A549 (cell line): ENCODE results near the gene FAM89B. TPM values are rescaled to one million over a fixed set of nuclear protein-coding genes. Genes with fewer than 3 reads are reported as not detected.

Experiments used
- ATAC-seq, 2 experiments: fragments of 200-7000 bp in 1 of 2; fragments of >200 bp in 1 of 2; cut with Nextera tagmentation in 1 of 2; cut with Tn5 transposase in 1 of 2; 3 replicates each; pipeline versions ENCODE4 v1.8.0 to v1.9.1; 2018 to 2020; ENCODE audit warnings: mild to moderate bottlenecking in 1 of 2, moderate library complexity in 1 of 2
- CTCF ChIA-PET: fragments of 300-600 bp; sonication (Branson Sonifier 250); formaldehyde crosslinking; extraction: SDS; loops from one replicate; lab custom pipeline; 2021; ENCODE audit warnings: antibody characterized with exemption, inconsistent platforms; lab: Yijun Ruan, JAX
- POLR2A ChIA-PET: fragments of 350-600 bp; formaldehyde crosslinking; extraction: SDS; loops from one replicate; lab custom pipeline; 2021; ENCODE audit warnings: antibody characterized with exemption, inconsistent platforms; lab: Yijun Ruan, JAX
- DNase-seq, 2 experiments: peaks; one replicate each; pipeline versions ENCODE4 v3.0.0 to v3.0.0-alpha.2; 2011 to 2016; ENCODE audit warnings: low read depth in 1 of 2, low spot score in 1 of 2
- FAIRE-seq: peaks from 2 replicates; lab custom pipeline; 2011; peaks lifted over from hg19 to GRCh38; lab: Jason Lieb, UNC
- H3K27ac ChIP-seq, 2 experiments: fragments of >200 bp; sonication (Bioruptor Twin); formaldehyde crosslinking; 3 replicates each; pipeline ENCODE4 v1.5.1; 2016 to 2017
- H3K4me1 ChIP-seq: fragments of >200 bp; sonication (Bioruptor Twin); formaldehyde crosslinking; 3 replicates; pipeline ENCODE4 v1.6.1; 2016
- H3K4me2 ChIP-seq: fragments of >200 bp; sonication (Bioruptor Twin); formaldehyde crosslinking; 3 replicates; pipeline ENCODE4 v1.6.1; 2016
- H3K4me3 ChIP-seq: fragments of >200 bp; sonication (Bioruptor Twin); formaldehyde crosslinking; 3 replicates; pipeline ENCODE4 v1.5.1; 2016
- H3K9me3 ChIP-seq: fragments of >200 bp; sonication (Bioruptor Twin); formaldehyde crosslinking; 3 replicates; pipeline ENCODE4 v1.6.1; 2016
- CHD4 ChIP-seq: fragments of 200-600 bp; sonication (generic); IDR thresholded peaks from 2 replicates; pipeline ENCODE4 v1.6.1; 2016; ENCODE audit warnings: antibody characterized with exemption, mild to moderate bottlenecking, borderline replicate concordance
- CTCF ChIP-seq: fragments of >200 bp; sonication (Bioruptor Twin); formaldehyde crosslinking; IDR thresholded peaks from 3 replicates; pipeline ENCODE4 v1.5.1; 2016
- EHMT2 ChIP-seq: fragments of 200-600 bp; sonication (generic); IDR thresholded peaks from 2 replicates; pipeline ENCODE4 v1.6.1; 2016; ENCODE audit warnings: antibody characterized with exemption, low read depth, mild to moderate bottlenecking, moderate library complexity
- EP300 ChIP-seq, 2 experiments: fragments of >200 bp; sonication (Bioruptor Twin); formaldehyde crosslinking; IDR thresholded peaks; 2 replicates in 1 of 2; 3 replicates in 1 of 2; pipeline ENCODE4 v1.6.1; 2016 to 2017
- FOSB ChIP-seq: fragments of 250-450 bp; sonication (Bioruptor Pico); IDR thresholded peaks from 2 replicates; pipeline ENCODE4 v1.5.0; 2020; ENCODE audit warnings: mild to moderate bottlenecking, moderate library complexity
- GATA3 ChIP-seq: IDR thresholded peaks from 2 replicates; pipeline ENCODE4 v1.6.1; 2012; ENCODE audit warnings: borderline replicate concordance
- HDAC2 ChIP-seq: fragments of 200-600 bp; sonication (generic); IDR thresholded peaks from 2 replicates; pipeline ENCODE4 v1.6.1; 2016
- HES2 ChIP-seq: fragments of >200 bp; sonication (Bioruptor Twin); formaldehyde crosslinking; IDR thresholded peaks from 2 replicates; pipeline ENCODE4 v1.6.1; 2016
- HOXA7 ChIP-seq: fragments of 250-450 bp; sonication (Bioruptor Pico); IDR thresholded peaks from 2 replicates; pipeline ENCODE4 v1.5.0; 2020; ENCODE audit warnings: mild to moderate bottlenecking, moderate library complexity
- HOXB13 ChIP-seq: fragments of 250-450 bp; sonication (Bioruptor Pico); IDR thresholded peaks from 2 replicates; pipeline ENCODE4 v1.5.0; 2020; ENCODE audit warnings: low read depth, mild to moderate bottlenecking, moderate library complexity
- JUN ChIP-seq, 2 experiments: fragments of >200 bp; sonication (Bioruptor Twin); formaldehyde crosslinking; IDR thresholded peaks; 2 replicates in 1 of 2; 3 replicates in 1 of 2; pipeline ENCODE4 v1.6.1; 2016 to 2017
- KDM1A ChIP-seq: fragments of 200-600 bp; sonication (generic); IDR thresholded peaks from 2 replicates; pipeline ENCODE4 v1.6.1; 2016; ENCODE audit warnings: low read depth, mild to moderate bottlenecking
- MAZ ChIP-seq: fragments of 150-350 bp; IDR thresholded peaks from 2 replicates; pipeline ENCODE4 v1.6.1; 2014; ENCODE audit warnings: antibody characterized with exemption, low read depth, low read length, borderline replicate concordance
- MYC ChIP-seq: IDR thresholded peaks from 2 replicates; pipeline ENCODE4 v1.6.1; 2012; ENCODE audit warnings: mild to moderate bottlenecking, inconsistent platforms, low read length, improper control_type of control experiment, borderline replicate concordance
- NPAS2 ChIP-seq: fragments of 250-450 bp; sonication (Bioruptor Pico); IDR thresholded peaks from 2 replicates; pipeline ENCODE4 v1.8.0; 2022; ENCODE audit warnings: mild to moderate bottlenecking, moderate library complexity, borderline replicate concordance
- POLR2A ChIP-seq: IDR thresholded peaks from 2 replicates; pipeline ENCODE4 v1.6.1; 2012; ENCODE audit warnings: mild to moderate bottlenecking, low read length
- RAD21 ChIP-seq, 2 experiments: fragments of >200 bp in 1 of 2; sonication (Bioruptor Twin) in 1 of 2; formaldehyde crosslinking in 1 of 2; IDR thresholded peaks in 1 of 2; conservative IDR thresholded peaks in 1 of 2; 2 replicates in 1 of 2; 3 replicates in 1 of 2; pipeline ENCODE4 v1.6.1; 2012 to 2018; ENCODE audit warnings: inconsistent platforms in 1 of 2
- RFX5 ChIP-seq: fragments of 450-650 bp; IDR thresholded peaks from 2 replicates; pipeline ENCODE4 v1.7.1; 2014; ENCODE audit warnings: antibody characterized with exemption, mild to moderate bottlenecking, moderate library complexity
- SMC3 ChIP-seq: fragments of >200 bp; sonication (Bioruptor Twin); formaldehyde crosslinking; IDR thresholded peaks from 3 replicates; pipeline ENCODE4 v1.6.1; 2018; ENCODE audit warnings: inconsistent platforms
- SREBF2 ChIP-seq: fragments of 450-650 bp; IDR thresholded peaks from 2 replicates; pipeline ENCODE4 v1.6.1; 2014; ENCODE audit warnings: mild to moderate bottlenecking, moderate library complexity
- TP53 ChIP-seq: fragments of 250-450 bp; sonication (Bioruptor Pico); IDR thresholded peaks from 2 replicates; pipeline ENCODE4 v1.5.0; 2021; ENCODE audit warnings: mild to moderate bottlenecking, moderate library complexity
- ZC3H11A ChIP-seq: fragments of 450-650 bp; IDR thresholded peaks from 2 replicates; pipeline ENCODE4 v1.6.1; 2014; ENCODE audit warnings: antibody characterized with exemption, mild to moderate bottlenecking
- WGBS: methylation state at CpG from one replicate; pipeline ENCODE4 v1.1.6; 2017; ENCODE audit errors: missing lambda C conversion rate; 5-methylcytosine and 5-hydroxymethylcytosine counted together
- polyA plus RNA-seq, 4 experiments: library from polyadenylated mRNA; depleted of rRNA in 3 of 4; stranded (reverse); fragments of >200 nt; fragmentation: RNase III in 1 of 4; extraction: RNeasy Plus Mini Kit Qiagen cat#74134 plus additional on column Dnase treatment in 1 of 4; gene quantifications; 2 replicates in 3 of 4; 3 replicates in 1 of 4; pipeline ENCODE4 v1.2.3, GENCODE V29; 2011 to 2017
- TF ChIP-seq, protein P1 (sequence below): fragments of 150-350 bp; IDR thresholded peaks from 2 replicates; pipeline ENCODE4 v1.6.1; 2014; ENCODE audit warnings: low read depth, mild to moderate bottlenecking, low read length
- TF ChIP-seq, protein P2 (sequence below): fragments of 250-450 bp; sonication (Bioruptor Pico); IDR thresholded peaks from 2 replicates; pipeline ENCODE4 v1.5.0; 2021; ENCODE audit warnings: mild to moderate bottlenecking, moderate library complexity, borderline replicate concordance
- TF ChIP-seq, protein P3 (sequence below): IDR thresholded peaks from 2 replicates; pipeline ENCODE4 v1.6.1; 2012
- TF ChIP-seq, protein P4 (sequence below): IDR thresholded peaks from 2 replicates; pipeline ENCODE4 v1.6.1; 2012

The FAM89B gene
- polyA plus RNA-seq, 2 of the 4 experiments (the other 2 are of a cell fraction) = 13.5 to 23.9 TPM

DNA sequence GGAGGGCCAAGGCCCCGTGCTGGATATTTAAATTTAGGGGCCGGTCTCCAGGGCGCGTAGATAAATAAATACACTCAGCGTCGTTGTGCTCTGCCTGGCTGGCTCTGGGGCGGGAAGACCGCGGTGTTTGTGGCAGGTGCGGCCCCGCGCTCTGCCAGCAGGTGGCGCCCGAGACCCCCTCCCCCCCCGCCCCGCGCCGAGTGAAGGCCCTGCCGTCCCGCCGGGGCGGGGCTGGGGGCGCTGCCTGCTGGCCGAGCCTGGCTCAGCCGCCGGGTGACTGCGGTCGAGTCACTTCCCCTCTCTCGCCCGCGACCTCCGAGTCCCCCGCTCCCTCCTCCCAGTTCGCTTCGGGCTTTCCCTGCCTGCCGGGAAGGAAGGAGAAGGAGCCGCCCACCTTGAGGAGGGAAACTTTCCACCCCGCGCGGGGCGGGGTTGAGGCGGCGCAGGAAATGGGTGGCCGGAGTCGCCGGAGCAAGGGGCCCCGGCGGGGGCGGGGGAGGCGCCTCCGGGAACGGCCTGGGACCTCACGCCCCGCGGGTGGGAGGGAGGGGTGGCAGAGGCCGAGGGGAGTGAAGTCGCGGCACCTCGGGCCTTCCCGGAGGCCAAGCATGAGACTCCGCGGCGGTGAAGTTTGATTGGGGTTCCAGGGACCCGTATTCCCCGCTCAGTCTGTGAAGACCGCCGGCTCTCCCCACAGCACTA is 1.9 kb downstream of the FAM89B start (continued):
- TF ChIP-seq, protein P1, sequence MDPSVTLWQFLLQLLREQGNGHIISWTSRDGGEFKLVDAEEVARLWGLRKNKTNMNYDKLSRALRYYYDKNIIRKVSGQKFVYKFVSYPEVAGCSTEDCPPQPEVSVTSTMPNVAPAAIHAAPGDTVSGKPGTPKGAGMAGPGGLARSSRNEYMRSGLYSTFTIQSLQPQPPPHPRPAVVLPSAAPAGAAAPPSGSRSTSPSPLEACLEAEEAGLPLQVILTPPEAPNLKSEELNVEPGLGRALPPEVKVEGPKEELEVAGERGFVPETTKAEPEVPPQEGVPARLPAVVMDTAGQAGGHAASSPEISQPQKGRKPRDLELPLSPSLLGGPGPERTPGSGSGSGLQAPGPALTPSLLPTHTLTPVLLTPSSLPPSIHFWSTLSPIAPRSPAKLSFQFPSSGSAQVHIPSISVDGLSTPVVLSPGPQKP = no peak
- no peak for TF ChIP-seq MYC

DNA sequence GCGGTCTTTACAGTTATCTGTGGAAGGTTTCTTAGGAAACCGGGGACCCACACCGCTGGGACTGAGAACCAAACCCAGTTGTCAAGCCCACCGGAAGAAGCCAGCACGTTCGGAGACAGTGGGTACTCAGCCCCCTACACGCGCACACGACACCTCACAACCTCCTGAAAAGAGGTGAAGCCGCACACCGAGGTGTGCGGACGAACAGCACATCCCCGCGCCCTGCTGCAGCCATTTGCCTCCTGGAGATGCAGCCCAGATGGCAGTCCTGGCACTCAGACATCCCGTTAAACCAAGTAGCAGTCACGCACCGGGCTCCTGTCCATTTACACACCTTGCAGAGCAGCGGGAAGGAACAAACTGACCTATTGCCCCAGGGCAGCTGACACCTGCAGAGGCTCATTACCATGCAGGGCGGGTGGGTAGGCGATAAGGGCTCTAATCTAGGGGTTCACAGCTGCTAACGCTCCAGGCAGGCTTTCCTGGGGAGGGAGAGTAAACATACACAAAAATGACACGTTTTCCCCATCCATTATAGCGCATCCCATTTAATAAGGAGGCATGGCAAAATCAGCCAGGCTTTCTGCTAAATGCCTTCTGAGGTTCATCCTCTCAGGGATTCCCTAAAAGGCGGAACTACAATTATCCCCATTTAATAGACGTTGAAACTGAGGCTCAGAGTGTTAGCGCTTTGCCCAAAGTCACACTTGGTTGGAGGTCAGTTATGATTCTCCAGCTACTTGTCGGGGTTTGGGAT is 2.7 kb downstream of the FAM89B start:
- Histone ChIP-seq H3K4me2 (peak overlapping the region; percentile 97), H3K9me3 (no peaks in the 10 kb centered on the region), H3K27ac (peak overlapping the region; percentile 92 to 98), H3K4me1 (peaks cover 57% of the 10 kb centered on the region), H3K4me3 (peak overlapping the region; percentile 82)
- FAIRE-seq (no peak), ATAC-seq (no peak), DNase-seq (no peak)
- CTCF ChIA-PET = interaction anchor here (0.6 to 6.6 kb wide), 8 partner anchors 13 to 58 kb away, joined by 3 to 58 read pairs (median 5); partner anchors contain the start of gene KCNK7
- WGBS = 38% methylated on average over 25 of the region's 28 CpGs
- POLR2A ChIA-PET = no interaction called here
- TF ChIP-seq SMC3 = no peak
- TF ChIP-seq KDM1A = peak; percentile 99
- TF ChIP-seq JUN (IDR thresholded peaks at IDR 0.05) = 0 out of 5 replicates have a peak, but pooled peaks of 1 of the 2 experiments have one; percentile 0
- no peak for TF ChIP-seq HOXB13 (CRISPR knock-in tag)
- peak; percentile 97 for TF ChIP-seq HDAC2
- 0 out of 2 replicates have a peak, but pooled peaks have one; percentile 14 for TF ChIP-seq GATA3

DNA sequence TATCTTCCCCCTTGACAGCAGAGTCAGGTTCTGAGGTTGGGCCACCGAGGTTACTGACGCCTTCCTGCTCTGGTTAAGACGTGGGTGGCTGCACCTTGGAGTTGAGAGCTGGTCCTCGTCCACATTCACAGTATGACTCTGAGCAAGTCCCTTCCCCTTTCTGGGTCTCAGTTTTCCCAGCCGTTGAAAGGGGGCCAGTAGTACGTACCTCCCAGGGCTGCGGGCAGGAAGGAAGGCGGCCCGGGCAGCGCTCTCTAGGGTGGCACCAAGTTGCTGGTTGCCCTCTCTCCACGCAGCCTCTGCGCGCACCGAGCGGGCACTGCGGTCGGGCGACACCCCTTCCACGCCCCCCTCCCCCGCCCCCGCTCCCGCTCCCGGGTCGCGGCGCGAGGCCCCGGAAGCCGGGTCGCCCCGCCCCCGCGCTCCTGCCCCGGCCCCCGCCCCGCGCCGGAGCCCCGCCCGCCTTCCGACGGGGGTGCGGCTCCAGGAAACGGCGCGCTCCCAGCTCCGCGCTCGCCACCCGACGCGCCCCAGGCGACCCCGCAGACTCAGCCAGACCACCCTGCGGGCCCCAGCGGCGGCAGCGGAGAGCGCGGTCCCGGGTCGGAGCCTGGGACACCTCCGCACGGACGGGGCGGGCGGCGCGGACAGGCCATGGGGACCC is 3.4 kb downstream of the FAM89B start, which contains the start of gene EHBP1L1:
EHBP1L1 (plus strand) TSS at position 486 of the 664 bp plus-strand sequence. CDS start 250 bp downstream, outside the sequence.
- peak within 1 kb of the TSS; percentile 92 to 98 for H3K27ac ChIP-seq
- H3K9me3 ChIP-seq = no peaks in the 10 kb centered on the region
- peak within 1 kb of the TSS; percentile 82 for H3K4me3 ChIP-seq
- ATAC-seq (peak; percentile 9 to 11), DNase-seq (peak; percentile 64 to 68), FAIRE-seq (no peak)
- 7% methylated on average over 16 of the region's 69 CpGs for WGBS
- H3K4me1 ChIP-seq = peaks cover 57% of the 10 kb centered on the region
- peak within 1 kb of the TSS; percentile 97 for H3K4me2 ChIP-seq
- POLR2A ChIA-PET = interaction anchor here (1.0 kb wide), 1 partner anchor 11 kb away, joined by 3 read pairs; no protein-coding TSS in a partner anchor
- CTCF ChIA-PET = interaction anchor here (0.6 to 6.6 kb wide), 8 partner anchors 12 to 58 kb away, joined by 3 to 58 read pairs (median 5); partner anchors contain the start of gene KCNK7
- TF ChIP-seq JUN (IDR thresholded peaks at IDR 0.05) (peak; percentile 39 to 84), POLR2A (no peak; the same call in 1 of the 2 replicates), RAD21 (conservative IDR thresholded peaks at IDR 0.05 in 1 of 2, IDR thresholded peaks at IDR 0.05 in 1 of 2) (no peak), CTCF (no peak), FOSB (CRISPR knock-in tag) (no peak), TP53 (0 out of 2 replicates have a peak, but pooled peaks have one; percentile 74), ZC3H11A (no peak), MAZ (no peak), CHD4 (0 out of 2 replicates have a peak, but pooled peaks have one; percentile 94), EP300 (IDR thresholded peaks at IDR 0.05) (no peak), EHMT2 (no peak), NPAS2 (CRISPR knock-in tag) (no peak), KDM1A (peak; percentile 85; the same call in 1 of the 2 replicates), SREBF2 (no peak), RFX5 (no peak), HOXA7 (CRISPR knock-in tag) (no peak), HES2 (no peak)
- TF ChIP-seq, protein P2, sequence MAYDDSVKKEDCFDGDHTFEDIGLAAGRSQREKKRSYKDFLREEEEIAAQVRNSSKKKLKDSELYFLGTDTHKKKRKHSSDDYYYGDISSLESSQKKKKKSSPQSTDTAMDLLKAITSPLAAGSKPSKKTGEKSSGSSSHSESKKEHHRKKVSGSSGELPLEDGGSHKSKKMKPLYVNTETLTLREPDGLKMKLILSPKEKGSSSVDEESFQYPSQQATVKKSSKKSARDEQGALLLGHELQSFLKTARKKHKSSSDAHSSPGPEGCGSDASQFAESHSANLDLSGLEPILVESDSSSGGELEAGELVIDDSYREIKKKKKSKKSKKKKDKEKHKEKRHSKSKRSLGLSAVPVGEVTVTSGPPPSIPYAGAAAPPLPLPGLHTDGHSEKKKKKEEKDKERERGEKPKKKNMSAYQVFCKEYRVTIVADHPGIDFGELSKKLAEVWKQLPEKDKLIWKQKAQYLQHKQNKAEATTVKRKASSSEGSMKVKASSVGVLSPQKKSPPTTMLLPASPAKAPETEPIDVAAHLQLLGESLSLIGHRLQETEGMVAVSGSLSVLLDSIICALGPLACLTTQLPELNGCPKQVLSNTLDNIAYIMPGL (CRISPR knock-in tag) = no peak
- TF ChIP-seq, protein P3, sequence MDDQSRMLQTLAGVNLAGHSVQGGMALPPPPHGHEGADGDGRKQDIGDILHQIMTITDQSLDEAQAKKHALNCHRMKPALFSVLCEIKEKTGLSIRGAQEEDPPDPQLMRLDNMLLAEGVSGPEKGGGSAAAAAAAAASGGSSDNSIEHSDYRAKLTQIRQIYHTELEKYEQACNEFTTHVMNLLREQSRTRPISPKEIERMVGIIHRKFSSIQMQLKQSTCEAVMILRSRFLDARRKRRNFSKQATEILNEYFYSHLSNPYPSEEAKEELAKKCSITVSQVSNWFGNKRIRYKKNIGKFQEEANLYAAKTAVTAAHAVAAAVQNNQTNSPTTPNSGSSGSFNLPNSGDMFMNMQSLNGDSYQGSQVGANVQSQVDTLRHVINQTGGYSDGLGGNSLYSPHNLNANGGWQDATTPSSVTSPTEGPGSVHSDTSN = no peak
- TF ChIP-seq, protein P4, sequence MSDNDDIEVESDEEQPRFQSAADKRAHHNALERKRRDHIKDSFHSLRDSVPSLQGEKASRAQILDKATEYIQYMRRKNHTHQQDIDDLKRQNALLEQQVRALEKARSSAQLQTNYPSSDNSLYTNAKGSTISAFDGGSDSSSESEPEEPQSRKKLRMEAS = no peak
